Osteoblast (primary cell): ENCODE measurements around the gene MDGA2. TPM values are rescaled to one million over a fixed set of nuclear protein-coding genes. Genes with fewer than 3 reads are reported as not detected.
A peak's percentile ranks its signal among the peaks of the same experiment; 100 is the strongest.

ENCODE experiments used
- DNase-seq: peaks from one replicate; pipeline ENCODE4 v3.0.0; 2011; ENCODE audit warnings: low spot score, mixed read lengths; ENCODE audit not compliant: insufficient read length; ENCODE audit errors: missing footprints
- H2AFZ ChIP-seq: 2 replicates; pipeline ENCODE4 v1.6.0; 2011; ENCODE audit warnings: mild to moderate bottlenecking, low read length
- H3K27ac ChIP-seq: 2 replicates; pipeline ENCODE4 v1.5.1; 2011; ENCODE audit warnings: mild to moderate bottlenecking, low read depth, low read length, moderate library complexity
- H3K27me3 ChIP-seq: 2 replicates; pipeline ENCODE4 v1.6.0; 2012; ENCODE audit warnings: mild to moderate bottlenecking, control low read depth, inconsistent platforms, low read length, moderate library complexity; ENCODE audit not compliant: insufficient read depth
- H3K36me3 ChIP-seq: 2 replicates; pipeline ENCODE4 v1.5.1; 2011; ENCODE audit warnings: mild to moderate bottlenecking, low read length, control low read depth, moderate library complexity; ENCODE audit not compliant: insufficient read depth
- H3K4me1 ChIP-seq: 2 replicates; pipeline ENCODE4 v1.5.1; 2011; ENCODE audit warnings: mild to moderate bottlenecking, low read length, control low read depth, moderate library complexity; ENCODE audit not compliant: insufficient read depth
- H3K4me2 ChIP-seq: 2 replicates; pipeline ENCODE4 v1.6.0; 2011; ENCODE audit warnings: mild to moderate bottlenecking, low read length; ENCODE audit not compliant: insufficient read depth
- H3K4me3 ChIP-seq: fragments of 200-600 bp; sonication (generic); 3 replicates; pipeline ENCODE4 v1.5.1; 2012; ENCODE audit warnings: mild to moderate bottlenecking, low read length, inconsistent platforms; ENCODE audit not compliant: insufficient read depth
- H3K79me2 ChIP-seq: 2 replicates; pipeline ENCODE4 v1.6.0; 2012; ENCODE audit warnings: mild to moderate bottlenecking, low read length, control low read depth, inconsistent platforms; ENCODE audit not compliant: insufficient read depth
- H3K9me3 ChIP-seq: 2 replicates; pipeline ENCODE4 v1.5.1; 2011; ENCODE audit warnings: low read depth, low read length, control low read depth
- H4K20me1 ChIP-seq: 2 replicates; pipeline ENCODE4 v1.6.0; 2012; ENCODE audit warnings: mild to moderate bottlenecking, low read length, control low read depth; ENCODE audit not compliant: insufficient read depth
- CTCF ChIP-seq: IDR thresholded peaks from 2 replicates; pipeline ENCODE4 v1.5.1; 2011; ENCODE audit warnings: mild to moderate bottlenecking, low read depth, low read length, moderate library complexity; ENCODE audit errors: extremely low read depth
- total RNA-seq: library from RNA; depleted of rRNA; stranded (reverse); fragments of >200 nt; gene quantifications from 2 replicates; pipeline ENCODE4 v1.2.3, GENCODE V29; 2012

MDGA2 gene
- total RNA-seq, 1 donor = not detected

- Histone ChIP-seq H3K4me3 (no peak overlapping the region), H3K4me2 (no peak overlapping the region), H3K27ac (no peak overlapping the region), H3K9me3 (no peaks in the 10 kb centered on the region), H3K36me3 (no peaks in the 10 kb centered on the region), H3K4me1 (no peaks in the 10 kb centered on the region), H3K79me2 (no peaks in the 10 kb centered on the region), H3K27me3 (no peaks in the 10 kb centered on the region), H4K20me1 (no peaks in the 10 kb centered on the region), H2AFZ (no peak overlapping the region)
- DNase-seq = no peak
- peak; percentile 18 for TF ChIP-seq CTCF
Observed at GRCh38 chr14:47278233-47278842, 397.1 kb downstream of the MDGA2 start.

- H3K9me3 ChIP-seq = no peaks in the 10 kb centered on the region
- TF ChIP-seq CTCF = no peak
- no peak overlapping the region for H3K27ac ChIP-seq
- H3K4me2 ChIP-seq = no peak overlapping the region
- no peaks in the 10 kb centered on the region for H3K79me2 ChIP-seq
- no peaks in the 10 kb centered on the region for H4K20me1 ChIP-seq
- H3K27me3 ChIP-seq = no peaks in the 10 kb centered on the region
- no peak overlapping the region for H2AFZ ChIP-seq
- DNase-seq = no peak
- no peaks in the 10 kb centered on the region for H3K4me1 ChIP-seq
- no peaks in the 10 kb centered on the region for H3K36me3 ChIP-seq
- H3K4me3 ChIP-seq = no peak overlapping the region
Observed at GRCh38 chr14:47277703-47278102, 397.7 kb downstream of the MDGA2 start.

GRCh38 chr14:47276931-47277330 lies 398.5 kb downstream of the MDGA2 start:
- Histone ChIP-seq H3K27me3 (no peaks in the 10 kb centered on the region), H3K4me3 (no peak overlapping the region), H3K27ac (no peak overlapping the region), H3K79me2 (no peaks in the 10 kb centered on the region), H2AFZ (no peak overlapping the region), H3K36me3 (no peaks in the 10 kb centered on the region), H3K4me1 (no peaks in the 10 kb centered on the region), H3K9me3 (no peaks in the 10 kb centered on the region), H4K20me1 (no peaks in the 10 kb centered on the region), H3K4me2 (no peak overlapping the region)
- no peak for TF ChIP-seq CTCF
- no peak for DNase-seq

GRCh38 chr14:47273939-47274338 lies 401.5 kb downstream of the MDGA2 start:
- no peak overlapping the region for H3K27ac ChIP-seq
- H3K36me3 ChIP-seq = no peaks in the 10 kb centered on the region
- no peaks in the 10 kb centered on the region for H3K27me3 ChIP-seq
- no peaks in the 10 kb centered on the region for H3K9me3 ChIP-seq
- H3K4me3 ChIP-seq = no peak overlapping the region
- TF ChIP-seq CTCF = no peak
- H3K4me2 ChIP-seq = no peak overlapping the region
- no peaks in the 10 kb centered on the region for H3K79me2 ChIP-seq
- H4K20me1 ChIP-seq = no peaks in the 10 kb centered on the region
- DNase-seq = no peak
- no peaks in the 10 kb centered on the region for H3K4me1 ChIP-seq
- no peak overlapping the region for H2AFZ ChIP-seq
